GM18511 (cell line): Measurements from ENCODE around the gene DUSP9.

Source experiments
- ATAC-seq: cut with Tn5 transposase; IDR thresholded peaks from one replicate; pipeline ENCODE4 v1.9.1; 2021; ENCODE audit warnings: mild to moderate bottlenecking, moderate library complexity; ENCODE audit not compliant: unreplicated experiment

The DUSP9 gene

DNA sequence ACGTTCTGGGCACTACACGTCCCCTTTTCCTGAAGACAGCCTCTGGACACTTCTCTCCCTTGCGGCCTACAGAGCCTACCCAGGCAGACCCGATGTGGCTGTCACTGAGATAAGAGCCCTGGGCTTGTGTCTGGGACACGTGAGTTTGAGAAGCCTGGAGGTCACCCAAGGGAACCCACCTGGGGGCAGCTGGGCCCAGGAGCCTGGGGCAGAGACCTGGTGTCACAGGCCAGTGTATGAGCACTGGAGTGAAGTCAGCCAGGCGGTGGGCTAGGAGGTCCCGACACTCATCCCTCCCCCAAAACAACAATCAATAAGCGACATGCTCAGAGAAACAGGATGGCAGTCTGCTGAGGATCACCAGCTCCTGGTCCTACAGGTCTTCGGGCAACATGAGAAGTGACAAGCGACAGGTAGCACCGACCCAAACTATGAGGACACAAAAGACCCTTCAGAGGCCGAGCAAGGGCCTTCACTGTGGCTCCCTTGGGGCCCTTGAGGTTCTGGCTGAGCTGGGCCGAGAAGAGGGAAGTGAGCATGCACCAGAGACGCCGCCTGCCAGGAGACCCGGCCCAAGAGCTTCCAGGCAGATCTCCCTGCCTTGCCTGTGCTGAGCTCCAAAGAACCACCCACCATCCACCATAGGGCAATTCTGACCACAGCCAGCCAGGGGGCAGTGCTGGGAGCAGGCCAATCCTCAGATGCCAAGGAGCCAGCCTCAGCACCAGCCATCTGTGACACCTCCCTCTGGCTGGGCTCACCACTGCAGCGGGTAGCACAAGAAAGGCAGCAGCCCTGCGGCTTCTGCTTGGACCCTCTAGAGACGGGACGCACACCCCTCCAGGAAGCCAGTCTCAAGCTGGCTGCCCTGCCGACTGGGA, 11.0 kb upstream of the DUSP9 start:
- ATAC-seq = no peak

DNA sequence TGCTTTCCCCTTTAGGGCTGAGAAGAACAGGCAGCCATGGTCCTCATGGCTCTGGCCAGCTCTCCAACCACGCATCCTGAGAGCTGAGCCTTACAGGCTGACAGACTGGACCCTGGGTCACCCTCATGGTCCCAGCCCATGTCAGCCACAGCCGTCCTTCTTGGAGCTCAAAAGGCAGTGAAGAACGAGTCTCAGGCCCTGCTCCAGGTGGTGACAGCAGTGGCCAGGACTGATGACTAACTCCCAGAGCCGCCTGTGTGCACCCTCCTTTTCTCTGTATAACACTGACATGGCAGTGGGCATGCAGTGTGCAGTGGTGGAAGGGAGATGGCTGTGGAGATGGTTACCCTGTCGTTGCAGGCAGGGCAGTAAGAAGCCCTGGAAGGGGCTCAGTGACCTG, 10.3 kb upstream of the DUSP9 start:
- no peak for ATAC-seq

DNA sequence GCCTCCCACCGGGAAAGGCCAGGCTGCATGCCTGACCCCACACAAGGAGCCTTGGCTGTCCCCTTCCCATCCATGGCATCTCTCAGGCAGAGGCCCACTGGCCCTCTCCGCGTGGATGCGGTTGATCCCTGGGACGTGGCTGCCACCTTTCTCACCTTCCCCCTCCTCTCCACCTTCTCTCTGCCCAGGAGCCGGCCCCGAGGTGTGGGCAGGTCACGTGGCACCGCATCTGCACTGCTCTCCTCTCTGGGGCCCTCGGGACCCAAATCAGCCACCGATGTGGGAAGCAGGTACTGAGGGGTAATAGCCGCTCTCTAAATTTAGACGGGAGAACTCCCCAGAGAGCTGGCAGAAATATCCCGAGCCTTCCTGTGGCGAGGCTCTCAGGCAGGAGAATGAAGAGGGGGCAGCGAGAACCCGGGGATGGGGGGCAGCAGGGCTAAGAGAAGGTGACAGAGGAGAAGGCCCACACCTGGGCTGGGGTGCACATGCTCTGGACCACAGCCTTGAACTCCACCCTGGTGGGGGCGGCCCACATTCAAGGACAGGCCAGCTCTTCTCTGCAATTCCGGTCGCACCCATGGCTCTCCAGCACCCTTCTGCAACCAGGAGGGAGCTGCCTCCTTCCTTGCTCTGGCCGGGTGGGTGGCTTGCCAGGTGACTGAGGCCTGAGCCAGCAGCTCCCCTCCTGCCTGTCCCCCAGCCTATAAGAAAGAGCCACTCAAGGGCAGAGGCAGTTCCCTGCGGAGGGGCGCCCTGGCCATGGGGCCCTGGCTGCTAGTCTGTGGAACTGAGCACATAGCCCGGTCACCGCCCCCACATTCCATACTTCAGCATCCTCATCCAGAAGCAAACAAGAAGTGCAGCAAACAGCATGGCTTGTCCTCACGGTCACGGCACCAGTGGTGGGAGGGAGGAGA, 9.6 kb upstream of the DUSP9 start:
- no peak for ATAC-seq

DNA sequence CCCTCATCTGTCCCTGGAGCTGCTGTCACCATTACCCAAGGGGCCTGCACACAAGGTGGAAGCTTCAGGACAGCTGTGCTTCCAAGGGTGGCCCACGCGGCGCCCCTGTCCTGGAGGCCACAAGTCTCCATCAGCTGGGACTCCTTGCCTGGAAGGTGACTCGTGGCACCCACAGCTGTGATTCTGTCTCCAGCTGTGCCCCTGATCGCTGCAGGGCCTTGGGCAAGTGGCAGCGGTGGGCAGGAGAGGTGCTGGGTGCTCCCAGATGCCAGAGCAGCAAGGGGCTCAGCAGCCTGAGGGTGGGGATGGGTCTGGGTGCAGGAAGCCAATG, 9.0 kb upstream of the DUSP9 start:
- no peak for ATAC-seq

DNA sequence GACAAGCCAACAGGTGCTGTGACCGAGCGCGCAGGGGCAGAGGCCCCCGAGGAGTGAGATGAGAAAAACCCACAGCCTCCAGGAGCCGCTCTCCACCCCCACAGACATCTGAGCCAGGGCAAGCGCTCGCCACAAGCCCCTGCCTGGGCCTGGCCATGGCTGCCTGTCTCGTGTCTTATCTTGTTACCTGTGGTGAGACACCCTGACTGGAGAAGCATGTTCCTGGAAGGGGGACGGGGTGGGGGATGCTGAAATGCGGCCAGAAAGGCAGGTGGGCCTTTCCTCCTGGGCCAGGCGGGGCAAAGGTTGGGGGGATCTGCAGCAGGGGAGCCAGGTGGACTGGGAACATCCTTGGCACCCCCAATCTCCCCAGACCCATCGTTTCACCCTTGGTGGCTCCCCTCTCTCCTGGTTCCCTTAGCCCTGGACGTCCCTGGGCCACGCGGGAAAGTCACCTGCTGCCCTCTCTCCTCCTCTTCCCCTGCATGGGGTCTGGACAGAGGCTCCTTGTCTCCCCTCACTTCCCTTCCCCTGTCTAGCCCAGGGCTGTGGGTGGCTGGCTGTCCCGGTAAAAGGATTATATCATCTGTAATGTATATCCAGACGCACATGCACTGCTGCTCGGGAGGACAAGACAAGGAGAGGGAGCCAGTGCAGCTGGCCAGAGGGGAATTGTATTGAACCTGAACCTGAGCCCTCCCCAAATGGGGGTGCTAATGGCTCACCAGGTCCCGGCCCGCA, 8.4 kb upstream of the DUSP9 start:
- no peak for ATAC-seq

DNA sequence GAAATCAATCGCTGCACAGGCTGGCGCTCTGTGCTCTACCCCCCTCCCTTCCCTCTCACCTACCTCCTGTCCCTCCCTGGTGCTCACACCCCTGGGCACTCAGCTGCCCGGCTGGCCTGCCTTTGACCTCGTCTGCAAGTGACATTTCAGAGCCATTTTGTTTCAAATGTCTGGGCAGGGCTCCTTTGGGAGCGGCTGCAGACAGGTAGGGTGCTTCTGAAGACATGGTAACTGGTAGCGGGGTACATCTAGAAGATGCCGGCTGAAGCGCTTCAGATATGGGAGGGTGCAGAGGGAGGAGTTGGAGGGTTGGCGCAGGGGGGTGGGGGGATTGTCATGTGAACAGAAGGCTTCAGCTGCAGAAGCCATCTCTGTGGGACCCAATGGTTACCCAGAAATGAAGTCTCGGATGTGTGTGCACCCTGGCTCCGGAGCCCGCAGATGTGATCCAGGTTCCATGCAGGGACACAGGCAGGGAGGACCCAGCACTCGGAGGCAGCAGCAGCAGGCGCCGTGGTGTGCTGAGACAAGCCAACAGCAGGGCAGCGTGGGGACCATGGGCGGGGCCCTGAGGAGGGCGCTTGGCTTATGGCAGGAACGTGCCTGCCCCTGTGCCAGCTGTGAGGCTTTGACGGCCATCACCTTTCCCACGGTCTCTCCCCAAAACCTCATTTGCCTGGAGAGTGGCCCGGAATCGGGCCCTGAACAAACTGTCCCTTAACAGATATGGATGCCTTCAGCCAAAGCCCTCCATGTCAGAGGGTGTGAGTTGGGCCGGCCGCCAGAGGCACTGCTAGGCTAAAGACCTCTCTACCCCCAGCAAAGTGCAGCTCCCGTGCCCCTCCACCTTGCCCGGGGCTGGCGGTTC, 7.6 kb upstream of the DUSP9 start:
- ATAC-seq = no peak

DNA sequence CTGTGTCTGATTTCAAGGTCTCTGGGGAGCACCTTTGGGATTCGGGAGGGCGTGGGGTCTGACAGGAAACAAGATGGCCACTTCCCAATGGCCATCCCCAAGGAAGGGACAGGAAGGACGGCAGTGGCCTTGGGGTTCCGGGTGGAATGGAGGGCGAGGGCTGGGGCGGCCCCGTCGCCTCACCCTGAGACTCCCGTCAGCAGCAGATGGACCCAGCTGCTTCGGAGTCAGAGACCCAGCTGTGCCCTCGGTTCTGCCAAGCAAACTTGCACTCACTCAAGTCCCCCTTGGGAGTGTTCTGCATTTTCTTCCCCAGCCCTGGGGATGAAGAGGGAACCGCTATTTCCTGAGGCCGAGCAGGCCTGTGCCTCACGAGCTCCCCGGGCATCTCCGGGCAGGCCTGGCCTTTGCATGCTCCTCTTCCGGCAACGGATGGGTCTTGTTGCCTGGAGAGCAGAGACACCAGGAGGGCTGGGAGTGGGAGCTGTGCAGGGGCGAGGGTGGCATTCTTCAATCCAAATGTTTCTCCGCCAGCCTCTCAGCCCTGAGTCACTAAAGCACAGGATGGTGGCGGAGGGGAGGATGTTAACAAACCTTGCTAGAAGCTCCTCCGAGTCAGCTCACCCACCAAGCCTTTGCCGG, 6.8 kb upstream of the DUSP9 start:
- ATAC-seq = no peak

DNA sequence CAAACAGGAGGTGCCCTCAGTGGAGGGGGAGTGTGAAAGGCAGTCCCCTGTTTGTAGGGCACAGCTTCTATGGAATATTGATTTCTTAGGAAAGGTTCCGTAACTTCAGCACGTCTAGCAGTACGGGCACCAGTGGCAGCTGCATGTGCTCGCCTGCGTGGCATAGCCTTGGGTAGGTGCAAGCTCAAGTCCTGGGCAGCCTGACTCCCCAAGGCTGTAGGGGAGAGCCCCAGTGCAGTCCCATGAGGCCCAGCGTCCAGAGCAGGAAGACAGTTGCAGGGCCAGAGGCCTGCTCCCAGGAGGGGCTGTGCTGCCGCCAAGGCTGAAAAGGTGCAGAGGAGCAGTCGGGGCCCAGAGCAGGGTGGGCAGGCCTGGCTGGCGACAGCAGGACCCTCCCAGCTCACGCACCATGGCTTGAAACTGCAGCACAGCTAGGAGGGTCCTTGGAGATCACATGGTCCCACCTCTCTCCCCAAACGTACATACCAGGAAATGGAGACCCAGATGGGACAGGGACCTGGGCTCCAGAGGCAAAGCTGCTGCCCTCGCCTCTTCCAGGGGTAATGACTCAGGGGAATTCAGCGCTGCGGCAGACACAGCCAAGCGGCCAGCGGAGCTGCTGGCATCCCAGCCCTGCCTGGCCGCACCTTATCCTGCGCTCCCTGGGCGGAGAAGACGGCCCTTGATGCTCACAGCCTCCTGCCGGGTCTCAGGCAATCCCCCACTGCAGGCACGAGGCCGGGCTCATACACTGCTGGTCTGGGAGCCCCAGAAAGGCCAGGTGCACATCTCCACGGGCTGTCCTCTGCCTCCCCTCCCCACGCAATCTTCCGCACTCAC, 6.0 kb upstream of the DUSP9 start:
- ATAC-seq = no peak

DNA sequence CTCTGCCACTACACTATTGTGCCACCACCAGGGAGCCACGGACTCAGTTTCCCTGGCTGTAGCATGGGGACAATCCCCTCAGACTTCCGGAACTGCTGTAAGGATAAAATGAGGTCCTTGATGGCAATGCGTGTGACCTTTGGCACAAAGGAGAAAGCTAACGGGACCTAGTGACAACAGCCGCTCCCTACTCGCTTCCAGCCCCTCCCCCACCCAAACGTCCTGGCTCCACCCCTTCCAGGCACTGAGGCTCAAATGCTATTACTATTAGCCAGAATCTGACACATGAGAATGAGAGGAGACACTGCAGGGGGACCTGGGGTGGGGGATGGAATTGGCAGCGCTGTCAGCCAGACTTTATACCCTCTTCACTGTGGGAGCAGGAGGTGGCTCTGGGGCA, 5.4 kb upstream of the DUSP9 start:
- no peak for ATAC-seq

DNA sequence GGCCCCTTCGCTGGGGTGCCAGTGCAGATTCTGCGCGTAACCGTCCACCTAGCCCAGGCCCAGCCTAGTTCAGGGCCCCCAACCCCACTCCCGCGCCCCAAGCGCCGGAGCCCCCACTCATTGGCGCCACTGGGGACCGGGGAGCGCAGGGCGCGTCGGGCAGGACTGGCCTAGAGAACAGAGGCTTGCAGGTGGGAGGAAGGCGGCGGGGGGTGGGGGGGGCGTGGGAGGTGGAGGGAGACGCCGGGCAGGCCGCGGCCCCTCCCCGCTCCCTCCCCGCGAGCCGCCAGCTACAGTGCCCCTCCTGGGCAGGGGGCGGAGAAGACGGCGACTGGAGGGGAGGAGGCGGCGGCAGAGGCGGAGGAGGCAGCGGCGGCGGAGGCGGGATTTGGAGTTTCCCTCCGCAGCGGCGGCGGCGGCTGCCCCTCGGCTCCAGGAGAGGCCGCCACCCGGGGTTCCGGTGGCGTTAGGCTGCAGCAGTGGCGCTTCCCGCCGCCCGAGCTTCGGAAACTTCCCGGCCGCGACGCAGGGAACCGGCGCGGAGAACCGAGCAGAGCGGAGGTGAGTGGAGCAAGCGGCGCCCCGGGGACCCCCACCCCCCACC, 4.8 kb upstream of the DUSP9 start:
- ATAC-seq = no peak

DNA sequence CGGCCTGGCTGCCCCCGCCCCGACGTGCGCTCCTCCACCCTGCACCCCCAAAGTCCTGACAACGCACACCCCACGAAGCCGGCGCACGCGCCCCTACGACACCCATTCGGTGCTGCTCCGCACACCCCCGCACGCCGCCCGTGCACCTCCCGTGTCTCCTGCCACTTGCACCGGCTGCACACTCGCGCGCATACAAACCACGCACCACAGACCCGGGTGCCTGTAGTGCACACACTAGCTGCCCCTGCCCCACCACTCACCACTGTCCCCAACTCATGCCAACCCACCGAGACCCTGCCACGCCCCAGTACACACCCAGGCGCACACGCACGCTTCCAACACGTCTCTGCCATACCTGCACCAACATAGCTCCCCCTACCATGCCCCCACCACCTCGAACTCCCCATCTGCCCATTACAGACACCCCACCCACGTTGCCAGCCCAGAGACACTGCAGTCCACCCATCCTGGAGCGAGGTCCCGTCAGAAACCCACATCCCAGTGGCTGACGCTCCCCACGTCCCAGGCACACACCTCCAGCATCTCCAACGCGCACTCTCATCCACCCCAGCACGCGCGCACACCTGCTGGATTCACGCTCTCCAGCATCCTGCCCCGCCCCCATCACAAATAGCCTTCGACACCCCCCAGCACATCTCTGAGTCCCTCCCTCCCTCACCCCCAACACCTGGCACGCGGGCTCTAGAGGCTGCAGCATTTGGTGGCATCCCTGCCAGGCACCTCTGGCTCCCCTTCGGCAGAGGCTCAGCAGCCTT, 4.2 kb upstream of the DUSP9 start:
- no peak for ATAC-seq

DNA sequence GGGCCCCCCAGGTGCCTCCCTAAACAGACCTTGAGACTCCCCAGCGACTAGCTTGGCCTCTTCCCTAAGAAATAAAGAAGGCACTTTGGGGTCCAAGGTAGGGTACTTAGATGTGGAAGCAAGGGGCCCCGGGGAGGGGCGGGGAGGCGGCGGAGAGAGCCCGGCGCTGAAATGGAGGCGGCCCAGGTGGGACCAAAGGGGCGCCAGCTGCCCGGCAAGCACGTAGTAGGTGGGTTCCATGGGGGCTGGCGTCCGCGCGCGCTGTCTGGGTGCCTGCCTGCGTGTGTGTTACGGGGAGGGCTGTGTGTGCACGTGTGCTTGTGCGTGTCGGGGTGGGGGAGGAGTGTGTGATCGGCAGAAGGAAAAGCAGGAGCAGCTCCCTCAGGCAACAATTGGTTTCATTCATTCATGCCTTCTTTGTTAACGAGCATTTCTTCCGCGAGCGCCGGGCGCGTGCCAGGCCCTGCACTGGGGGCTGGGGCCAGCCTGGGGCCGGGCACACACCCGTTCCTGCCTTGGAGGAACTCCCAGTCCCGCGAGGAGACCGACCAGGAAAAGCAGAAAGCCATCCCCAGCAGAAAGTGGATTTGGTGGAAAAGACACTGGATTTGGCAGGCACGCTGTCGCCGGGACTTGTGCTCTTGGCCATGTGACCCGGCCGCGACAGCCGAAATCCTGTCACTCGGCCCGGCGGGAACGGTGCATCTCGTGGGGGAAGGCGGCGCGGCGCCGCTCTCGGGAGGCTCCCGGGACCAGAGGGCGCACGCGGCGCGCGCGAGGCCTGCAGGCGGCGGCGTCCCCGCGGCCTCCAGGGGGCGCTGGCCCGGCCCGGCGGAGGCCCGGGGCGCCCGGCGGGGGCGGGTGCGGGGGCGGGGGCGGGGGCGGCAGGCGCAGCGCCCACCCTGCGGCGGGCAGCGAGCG, 3.3 kb upstream of the DUSP9 start:
- no peak for ATAC-seq

DNA sequence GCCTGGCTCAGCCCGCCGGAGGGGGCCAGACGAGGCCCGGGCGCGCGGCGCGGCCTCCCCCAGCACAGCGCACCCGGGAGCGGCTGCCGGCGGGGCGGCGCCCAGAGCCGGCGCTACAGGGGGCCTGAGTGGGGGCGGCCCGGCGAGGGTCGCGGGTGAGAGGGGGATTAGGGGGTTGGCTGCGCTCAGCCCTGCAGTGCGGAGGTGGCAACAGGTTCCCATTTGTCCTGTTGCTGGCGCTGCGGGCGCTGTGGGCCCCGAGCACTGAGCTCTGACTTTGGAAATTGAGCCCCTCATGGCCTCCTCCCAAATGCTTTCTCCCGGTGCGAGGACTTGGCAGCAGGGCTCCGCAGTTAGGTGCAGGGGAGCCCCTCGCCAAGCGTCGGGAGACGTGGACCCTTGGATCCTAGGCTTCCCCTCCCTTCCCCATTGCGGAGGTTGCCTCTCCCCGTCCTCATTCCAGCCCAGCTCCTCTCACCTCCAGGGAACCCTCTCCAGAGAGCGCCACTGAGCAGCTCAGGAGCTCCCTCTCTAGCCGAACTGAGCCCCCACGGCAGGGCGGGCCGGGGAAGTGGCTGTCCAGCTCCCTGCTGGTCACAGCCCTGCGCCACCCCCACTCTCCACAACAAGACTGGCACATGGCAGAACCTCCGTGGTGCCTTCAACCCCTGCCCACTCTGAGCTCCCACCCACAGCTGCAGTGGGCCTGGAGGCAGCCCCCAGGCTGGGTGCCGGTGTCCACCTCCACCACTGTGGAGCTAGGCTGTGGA, 2.5 kb upstream of the DUSP9 start:
- ATAC-seq = no peak

DNA sequence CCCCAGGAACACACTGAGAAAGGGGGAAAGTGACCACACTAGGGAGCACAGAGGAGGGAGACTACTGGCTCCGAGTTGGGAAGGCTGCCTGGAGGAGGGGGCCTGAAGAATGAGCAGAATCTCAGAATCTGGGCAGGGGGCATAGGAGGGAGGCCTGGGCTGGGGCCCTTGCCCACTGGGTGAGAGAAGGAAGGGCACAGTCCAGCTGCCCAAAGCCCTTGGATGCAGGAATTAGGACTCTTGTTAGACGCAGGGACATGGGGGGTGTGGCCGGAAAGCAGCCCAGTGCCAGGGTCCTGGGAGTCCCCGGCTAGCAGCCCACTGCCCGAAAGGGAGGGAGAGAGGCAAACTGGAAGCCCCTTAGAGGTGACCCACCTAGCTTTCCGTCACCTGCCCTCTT, 1.9 kb upstream of the DUSP9 start:
- no peak for ATAC-seq

DNA sequence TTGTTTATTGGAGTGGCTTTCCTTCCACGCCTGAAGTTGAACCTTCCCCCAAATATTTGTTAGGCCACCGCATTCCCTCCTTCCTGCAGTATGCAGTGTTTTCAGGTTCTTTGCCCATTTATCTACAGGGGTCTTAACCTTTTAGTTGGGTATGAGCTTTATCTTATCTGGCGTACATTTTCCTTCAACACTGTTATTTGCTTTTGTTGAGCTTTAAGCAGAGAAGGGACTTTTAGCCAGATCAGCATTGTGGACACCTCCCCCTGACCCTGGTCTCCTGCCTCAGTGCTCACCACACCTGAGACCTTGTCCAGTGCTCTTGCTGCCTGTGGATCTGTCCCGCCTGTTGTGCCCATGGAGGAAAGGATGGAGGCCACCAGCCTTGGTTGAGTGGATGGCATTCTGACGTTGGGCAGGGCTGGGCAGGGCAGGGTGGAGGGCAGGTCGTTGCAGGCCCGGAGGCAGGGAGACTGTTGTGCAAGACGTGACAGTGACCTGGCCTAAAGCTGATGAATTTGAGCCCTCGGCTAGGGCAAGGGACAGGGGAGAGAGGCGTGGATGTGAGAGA, 998 bp upstream of the DUSP9 start:
- ATAC-seq = no peak
